GM12891 (cell line): Measurements from ENCODE around the gene MTMR8.

ENCODE experiments used
- PAX5 ChIP-seq: IDR thresholded peaks from 2 replicates; pipeline ENCODE4 v1.6.1; 2011; ENCODE audit warnings: low read length, moderate library complexity, mild to moderate bottlenecking; ENCODE audit not compliant: insufficient read depth, severe bottlenecking
- POLR2A ChIP-seq: IDR thresholded peaks from 2 replicates; pipeline ENCODE4 v1.6.1; 2011; ENCODE audit warnings: low read depth, low read length, control low read depth
- POLR2AphosphoS5 ChIP-seq: IDR thresholded peaks from 2 replicates; pipeline ENCODE4 v1.6.1; 2011; ENCODE audit warnings: low read depth, low read length, control low read depth
- POU2F2 ChIP-seq: IDR thresholded peaks from 2 replicates; pipeline ENCODE4 v1.6.1; 2011; ENCODE audit warnings: low read depth, mild to moderate bottlenecking, control low read depth, low read length, moderate library complexity
- SPI1 ChIP-seq: IDR thresholded peaks from 2 replicates; pipeline ENCODE4 v1.6.1; 2011; ENCODE audit warnings: low read depth, low read length, control low read depth
- TAF1 ChIP-seq: IDR thresholded peaks from 2 replicates; pipeline ENCODE4 v1.6.1; 2011; ENCODE audit warnings: low read depth, low read length, control low read depth

- no peak for TF ChIP-seq POLR2AphosphoS5
- no peak for TF ChIP-seq TAF1
- TF ChIP-seq POLR2A = no peak
- TF ChIP-seq PAX5 = no peak
- TF ChIP-seq SPI1 = no peak
- no peak for TF ChIP-seq POU2F2
Measured at GRCh38 chrX:64394059-64394873, 986 bp downstream of the MTMR8 start.
